HG02973 (cell line): ENCODE results near the gene MUC4.

ENCODE experiments used
- ATAC-seq: cut with Tn5 transposase; IDR thresholded peaks from one replicate; pipeline ENCODE4 v1.9.1; 2021; ENCODE audit warnings: moderate library complexity; ENCODE audit not compliant: unreplicated experiment

The MUC4 gene, protein sequence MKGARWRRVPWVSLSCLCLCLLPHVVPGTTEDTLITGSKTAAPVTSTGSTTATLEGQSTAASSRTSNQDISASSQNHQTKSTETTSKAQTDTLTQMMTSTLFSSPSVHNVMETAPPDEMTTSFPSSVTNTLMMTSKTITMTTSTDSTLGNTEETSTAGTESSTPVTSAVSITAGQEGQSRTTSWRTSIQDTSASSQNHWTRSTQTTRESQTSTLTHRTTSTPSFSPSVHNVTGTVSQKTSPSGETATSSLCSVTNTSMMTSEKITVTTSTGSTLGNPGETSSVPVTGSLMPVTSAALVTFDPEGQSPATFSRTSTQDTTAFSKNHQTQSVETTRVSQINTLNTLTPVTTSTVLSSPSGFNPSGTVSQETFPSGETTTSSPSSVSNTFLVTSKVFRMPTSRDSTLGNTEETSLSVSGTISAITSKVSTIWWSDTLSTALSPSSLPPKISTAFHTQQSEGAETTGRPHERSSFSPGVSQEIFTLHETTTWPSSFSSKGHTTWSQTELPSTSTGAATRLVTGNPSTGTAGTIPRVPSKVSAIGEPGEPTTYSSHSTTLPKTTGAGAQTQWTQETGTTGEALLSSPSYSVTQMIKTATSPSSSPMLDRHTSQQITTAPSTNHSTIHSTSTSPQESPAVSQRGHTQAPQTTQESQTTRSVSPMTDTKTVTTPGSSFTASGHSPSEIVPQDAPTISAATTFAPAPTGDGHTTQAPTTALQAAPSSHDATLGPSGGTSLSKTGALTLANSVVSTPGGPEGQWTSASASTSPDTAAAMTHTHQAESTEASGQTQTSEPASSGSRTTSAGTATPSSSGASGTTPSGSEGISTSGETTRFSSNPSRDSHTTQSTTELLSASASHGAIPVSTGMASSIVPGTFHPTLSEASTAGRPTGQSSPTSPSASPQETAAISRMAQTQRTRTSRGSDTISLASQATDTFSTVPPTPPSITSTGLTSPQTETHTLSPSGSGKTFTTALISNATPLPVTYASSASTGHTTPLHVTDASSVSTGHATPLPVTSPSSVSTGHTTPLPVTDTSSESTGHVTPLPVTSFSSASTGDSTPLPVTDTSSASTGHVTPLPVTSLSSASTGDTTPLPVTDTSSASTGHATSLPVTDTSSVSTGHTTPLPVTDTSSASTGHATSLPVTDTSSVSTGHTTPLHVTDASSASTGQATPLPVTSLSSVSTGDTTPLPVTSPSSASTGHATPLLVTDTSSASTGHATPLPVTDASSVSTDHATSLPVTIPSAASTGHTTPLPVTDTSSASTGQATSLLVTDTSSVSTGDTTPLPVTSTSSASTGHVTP (N-terminal part only)

DNA sequence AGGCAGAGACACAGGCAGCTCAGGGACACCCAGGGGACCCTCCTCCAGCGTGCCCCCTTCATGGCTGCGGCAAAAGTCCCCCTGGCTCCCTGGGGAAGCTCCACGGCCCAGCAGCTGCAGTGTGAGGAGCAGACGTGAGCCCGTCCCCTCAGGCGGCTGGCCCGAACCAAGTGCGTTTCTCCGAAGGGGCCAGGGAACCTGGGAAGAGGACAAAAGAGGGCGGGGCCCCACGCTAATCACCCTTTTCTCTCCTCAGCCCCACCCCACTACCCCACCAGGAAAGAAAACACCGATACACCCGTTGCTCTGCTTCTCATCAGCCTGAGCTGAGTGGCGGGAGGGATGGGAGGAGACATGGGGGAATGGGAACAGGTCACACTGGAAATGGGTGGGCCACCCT, at the start of gene MUC4:
Gene MUC4, minus strand, starts transcription at position 174 of the 400 bp plus-strand sequence. Its CDS starts 112 bp downstream, at position 62.
- no peak for ATAC-seq

GRCh38 chr3:195860456-195860855, 48.7 kb upstream of the MUC4 start:
- ATAC-seq = no peak

DNA sequence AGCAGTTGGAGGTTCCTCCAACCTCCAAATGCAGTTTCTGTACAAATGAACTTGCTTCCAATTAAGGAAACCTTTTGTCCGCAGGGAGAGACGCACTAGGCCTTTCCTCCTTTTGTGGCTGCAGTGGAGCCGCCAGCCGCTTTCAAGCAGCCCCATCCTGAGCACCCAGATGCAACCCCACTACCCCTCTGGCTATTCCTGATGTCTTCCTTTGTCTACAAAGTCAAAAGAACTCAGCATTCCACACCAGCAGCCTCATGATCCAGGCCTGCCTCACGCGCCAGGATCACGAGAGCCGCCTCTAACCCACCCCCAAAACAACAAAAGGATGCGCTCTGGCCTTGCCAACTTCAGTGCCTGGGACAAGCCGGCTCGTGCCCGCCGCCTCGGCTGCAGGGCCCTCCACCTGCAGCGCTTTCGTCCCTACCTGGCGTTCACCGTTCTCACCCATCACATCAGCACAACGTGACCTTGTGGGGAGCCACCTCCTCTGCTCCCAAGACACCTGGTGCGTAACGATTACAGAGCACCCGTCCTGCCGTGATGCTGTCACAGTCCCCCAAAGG, 48.2 kb upstream of the MUC4 start:
- ATAC-seq = no peak

GRCh38 chr3:195859061-195859845, 47.5 kb upstream of the MUC4 start:
- peak; percentile 50 for ATAC-seq

DNA sequence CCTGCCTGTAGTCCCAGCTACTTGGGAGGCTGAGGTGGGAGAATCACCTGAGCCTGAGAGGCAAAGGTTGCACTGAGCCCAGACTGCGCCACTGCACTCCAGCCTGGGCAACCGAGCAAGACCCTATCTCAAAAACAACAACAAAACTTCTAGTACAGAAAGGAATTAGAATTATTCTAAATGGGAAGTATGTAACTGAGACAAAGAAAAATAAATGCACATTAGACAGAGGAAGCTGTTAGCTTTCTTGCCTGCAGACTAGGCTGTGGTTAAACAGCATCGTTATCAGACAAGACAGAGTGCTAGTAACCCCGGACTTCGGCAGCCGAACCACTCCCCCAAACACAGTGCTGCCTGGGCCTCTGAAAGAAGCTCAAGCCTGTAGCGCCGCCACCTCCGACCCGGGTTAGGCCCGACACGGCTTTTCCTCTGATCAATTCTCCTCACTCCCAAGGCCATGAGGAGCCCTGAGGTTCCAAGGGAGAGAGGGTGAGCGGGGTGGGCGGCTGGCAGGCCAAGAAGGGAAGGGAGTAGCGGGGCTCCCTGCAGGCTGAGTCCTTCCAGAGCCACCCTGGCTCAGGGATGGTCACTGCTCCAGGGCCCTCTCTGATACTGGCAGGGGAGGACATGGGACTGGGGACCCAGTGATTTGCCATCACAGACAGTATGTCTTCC, 44.8 kb upstream of the MUC4 start:
- no peak for ATAC-seq

DNA sequence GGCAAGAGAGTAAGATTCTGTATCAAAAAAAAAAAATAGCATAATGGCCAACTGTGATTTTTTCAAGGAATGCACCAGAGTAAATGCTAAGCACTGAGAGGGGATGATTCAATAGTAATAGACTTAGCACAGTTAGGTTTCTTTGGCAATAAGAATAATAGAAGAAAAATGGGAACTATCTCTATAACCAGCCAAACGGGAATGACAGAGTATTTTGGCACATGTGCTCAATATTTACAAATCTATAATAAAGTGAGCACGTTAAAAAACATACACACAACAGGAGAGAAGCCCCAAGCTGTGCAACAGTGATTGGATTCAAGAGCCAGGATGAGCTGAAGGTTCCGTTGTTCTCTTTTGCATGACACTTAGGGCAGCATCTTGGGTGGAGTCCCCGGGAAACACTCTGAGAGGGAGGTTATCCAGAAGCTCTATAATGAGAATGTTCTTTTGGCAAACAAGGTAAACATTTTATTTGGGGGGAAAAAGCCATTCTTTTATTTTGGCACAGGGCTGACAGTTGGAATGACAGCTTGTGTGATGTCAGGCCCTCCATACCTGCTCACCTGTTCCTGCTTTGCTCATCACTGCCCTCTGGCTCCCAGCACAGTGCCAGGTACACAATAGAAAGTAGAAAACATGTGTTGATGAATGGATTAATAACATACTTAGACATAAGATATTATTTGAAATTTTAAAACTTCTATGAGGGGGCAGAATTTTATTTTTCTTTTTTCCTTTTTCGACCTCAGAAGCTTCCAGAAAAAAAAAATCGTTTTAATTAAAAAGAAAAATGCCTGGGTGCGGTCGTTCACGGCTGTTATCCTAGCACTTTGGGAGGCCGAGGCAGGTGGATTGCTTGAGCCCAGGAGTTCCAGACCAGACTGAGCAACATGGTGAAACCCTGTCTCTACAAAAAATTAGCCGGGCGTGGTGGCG, 44.0 kb upstream of the MUC4 start:
- ATAC-seq = no peak

- no peak for ATAC-seq
These were observed 43.0 kb upstream of the MUC4 start for GRCh38 chr3:195854628-195855294.

GRCh38 chr3:195853996-195854395, 42.3 kb upstream of the MUC4 start:
- no peak for ATAC-seq

DNA sequence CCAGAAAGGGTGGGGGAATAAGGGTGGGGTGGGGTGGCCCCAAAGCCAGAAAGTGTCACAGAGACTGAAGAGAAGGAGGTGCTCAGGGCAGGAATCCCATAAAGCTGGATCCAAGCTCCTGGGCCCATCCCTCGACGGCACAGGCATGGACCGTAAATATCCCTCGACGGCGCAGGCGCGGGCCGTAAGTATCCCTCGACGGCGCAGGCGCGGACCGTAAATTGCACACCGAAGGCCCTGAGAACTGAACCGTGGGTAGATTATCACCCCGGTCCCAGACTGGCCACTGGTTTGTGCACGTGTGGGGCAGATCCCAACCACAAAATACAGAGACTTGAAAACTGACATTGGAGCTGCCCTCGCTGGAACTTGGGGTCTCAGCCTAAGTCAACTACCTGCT, 41.3 kb upstream of the MUC4 start:
- no peak for ATAC-seq

GRCh38 chr3:195850857-195851543, 39.3 kb upstream of the MUC4 start:
- peak; percentile 89 for ATAC-seq

DNA sequence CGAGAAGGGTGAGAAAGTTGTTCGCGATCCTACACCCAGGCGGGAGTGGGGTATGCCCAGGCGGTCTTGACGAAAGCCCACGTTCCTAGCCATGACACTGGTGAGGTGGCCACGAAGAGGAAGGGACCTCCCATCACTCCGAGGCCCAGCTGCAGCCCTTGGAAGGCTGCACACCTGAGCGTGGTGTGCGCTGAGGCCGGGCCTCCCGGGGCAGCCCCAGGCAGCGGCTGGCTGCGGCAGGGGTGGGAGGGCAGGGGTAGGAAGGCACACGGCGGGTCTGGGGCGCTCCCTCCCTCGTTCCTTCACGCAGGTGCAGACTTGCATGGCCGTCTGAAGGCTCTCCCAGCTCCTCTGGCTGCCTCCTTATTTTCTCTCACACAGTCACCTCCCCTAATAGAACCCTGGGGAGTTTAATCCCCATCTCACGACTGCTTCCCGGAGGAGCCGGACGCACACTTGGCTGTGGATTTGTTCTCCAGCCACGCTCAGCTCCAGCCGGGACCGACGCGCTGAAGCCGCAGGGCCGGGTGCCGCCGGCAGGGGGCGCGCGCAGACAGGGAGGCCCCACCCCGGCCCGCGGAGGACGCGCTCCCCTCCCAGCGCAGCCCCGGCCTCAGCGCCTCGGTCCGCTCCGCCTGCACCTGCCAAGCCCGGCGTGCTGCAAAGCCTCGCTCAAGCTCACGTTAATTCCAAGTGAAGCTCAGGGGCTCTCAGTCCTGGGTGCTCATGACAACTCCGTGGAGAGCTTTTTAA, 37.8 kb upstream of the MUC4 start:
- ATAC-seq = no peak

- no peak for ATAC-seq
These were observed 35.6 kb upstream of the MUC4 start for GRCh38 chr3:195847055-195847950.

GRCh38 chr3:195845483-195845882, 33.8 kb upstream of the MUC4 start:
- no peak for ATAC-seq

DNA sequence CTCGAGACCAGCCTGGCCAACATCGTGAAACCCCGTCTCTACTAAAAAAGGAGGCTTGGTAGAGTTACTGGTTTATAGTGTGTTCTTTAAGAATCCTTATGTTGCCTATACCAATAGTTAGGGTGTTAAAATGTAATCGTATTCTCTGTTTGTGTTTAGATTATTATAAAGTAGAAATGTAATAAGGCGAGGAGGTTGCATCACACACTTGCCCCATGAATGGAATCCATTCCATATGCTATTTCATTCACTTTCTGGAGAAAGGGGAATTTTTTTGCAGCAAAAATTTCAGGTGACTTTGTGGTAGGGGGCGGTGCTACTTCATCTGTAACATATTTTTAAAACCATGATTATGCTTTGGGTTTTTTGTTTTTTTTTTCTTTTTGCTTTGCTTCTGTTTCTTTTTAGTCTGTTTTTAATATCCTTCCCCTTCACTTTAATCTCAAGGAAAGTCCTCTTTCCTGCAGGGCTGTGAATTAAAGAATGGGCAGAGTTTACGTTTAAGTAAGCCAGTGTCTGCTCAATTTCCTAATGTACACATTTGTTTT, 33.0 kb upstream of the MUC4 start:
- ATAC-seq = no peak
